ENCODE results near the gene GNAT1. TPM values are rescaled to one million over a fixed set of nuclear protein-coding genes. Genes with fewer than 3 reads are reported as not detected.
A peak's percentile ranks its signal among the peaks of the same experiment; 100 is the strongest.

The GNAT1 gene
- total and polyA plus RNA-seq, 2 of the 13 experiments (the other 11 are each of a cell fraction or from before 2014, with no cell fraction given) = 0.15 TPM; not detected in 1

DNA sequence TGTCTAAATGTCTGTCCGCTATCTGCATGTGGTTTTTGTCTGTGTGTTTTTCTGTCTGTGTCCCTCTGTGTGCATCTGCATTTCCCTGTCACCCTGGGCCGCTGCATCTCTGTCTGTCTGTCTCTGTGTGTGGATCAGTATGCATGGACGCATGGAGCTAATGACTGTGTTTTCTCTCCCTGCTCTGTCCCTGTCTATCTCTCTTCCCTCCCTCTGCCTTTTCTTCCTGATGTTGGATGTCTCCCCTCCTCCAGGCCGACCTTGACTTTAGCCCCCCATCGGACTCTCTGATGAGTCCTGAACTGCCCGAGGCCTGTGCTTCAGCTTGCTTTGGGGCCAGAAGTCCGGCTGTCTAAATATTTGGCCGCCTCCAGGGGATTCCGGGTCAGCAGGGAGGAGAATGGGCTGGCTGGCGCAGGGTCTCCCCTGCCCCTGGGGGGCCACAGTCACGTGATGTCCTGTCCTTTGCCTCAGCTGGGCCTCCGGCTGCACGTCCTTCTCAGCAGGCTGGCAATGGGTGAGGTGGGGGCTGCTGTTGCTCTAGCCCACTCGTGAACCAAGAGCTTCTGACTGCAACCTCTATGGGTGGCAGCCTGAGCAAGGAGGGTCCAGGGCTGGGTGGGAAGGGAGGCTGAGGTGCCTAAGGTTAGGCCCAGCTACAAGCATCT lies 17.4 kb downstream of the GNAT1 start (continued):
- TF ChIP-seq, protein P1, sequence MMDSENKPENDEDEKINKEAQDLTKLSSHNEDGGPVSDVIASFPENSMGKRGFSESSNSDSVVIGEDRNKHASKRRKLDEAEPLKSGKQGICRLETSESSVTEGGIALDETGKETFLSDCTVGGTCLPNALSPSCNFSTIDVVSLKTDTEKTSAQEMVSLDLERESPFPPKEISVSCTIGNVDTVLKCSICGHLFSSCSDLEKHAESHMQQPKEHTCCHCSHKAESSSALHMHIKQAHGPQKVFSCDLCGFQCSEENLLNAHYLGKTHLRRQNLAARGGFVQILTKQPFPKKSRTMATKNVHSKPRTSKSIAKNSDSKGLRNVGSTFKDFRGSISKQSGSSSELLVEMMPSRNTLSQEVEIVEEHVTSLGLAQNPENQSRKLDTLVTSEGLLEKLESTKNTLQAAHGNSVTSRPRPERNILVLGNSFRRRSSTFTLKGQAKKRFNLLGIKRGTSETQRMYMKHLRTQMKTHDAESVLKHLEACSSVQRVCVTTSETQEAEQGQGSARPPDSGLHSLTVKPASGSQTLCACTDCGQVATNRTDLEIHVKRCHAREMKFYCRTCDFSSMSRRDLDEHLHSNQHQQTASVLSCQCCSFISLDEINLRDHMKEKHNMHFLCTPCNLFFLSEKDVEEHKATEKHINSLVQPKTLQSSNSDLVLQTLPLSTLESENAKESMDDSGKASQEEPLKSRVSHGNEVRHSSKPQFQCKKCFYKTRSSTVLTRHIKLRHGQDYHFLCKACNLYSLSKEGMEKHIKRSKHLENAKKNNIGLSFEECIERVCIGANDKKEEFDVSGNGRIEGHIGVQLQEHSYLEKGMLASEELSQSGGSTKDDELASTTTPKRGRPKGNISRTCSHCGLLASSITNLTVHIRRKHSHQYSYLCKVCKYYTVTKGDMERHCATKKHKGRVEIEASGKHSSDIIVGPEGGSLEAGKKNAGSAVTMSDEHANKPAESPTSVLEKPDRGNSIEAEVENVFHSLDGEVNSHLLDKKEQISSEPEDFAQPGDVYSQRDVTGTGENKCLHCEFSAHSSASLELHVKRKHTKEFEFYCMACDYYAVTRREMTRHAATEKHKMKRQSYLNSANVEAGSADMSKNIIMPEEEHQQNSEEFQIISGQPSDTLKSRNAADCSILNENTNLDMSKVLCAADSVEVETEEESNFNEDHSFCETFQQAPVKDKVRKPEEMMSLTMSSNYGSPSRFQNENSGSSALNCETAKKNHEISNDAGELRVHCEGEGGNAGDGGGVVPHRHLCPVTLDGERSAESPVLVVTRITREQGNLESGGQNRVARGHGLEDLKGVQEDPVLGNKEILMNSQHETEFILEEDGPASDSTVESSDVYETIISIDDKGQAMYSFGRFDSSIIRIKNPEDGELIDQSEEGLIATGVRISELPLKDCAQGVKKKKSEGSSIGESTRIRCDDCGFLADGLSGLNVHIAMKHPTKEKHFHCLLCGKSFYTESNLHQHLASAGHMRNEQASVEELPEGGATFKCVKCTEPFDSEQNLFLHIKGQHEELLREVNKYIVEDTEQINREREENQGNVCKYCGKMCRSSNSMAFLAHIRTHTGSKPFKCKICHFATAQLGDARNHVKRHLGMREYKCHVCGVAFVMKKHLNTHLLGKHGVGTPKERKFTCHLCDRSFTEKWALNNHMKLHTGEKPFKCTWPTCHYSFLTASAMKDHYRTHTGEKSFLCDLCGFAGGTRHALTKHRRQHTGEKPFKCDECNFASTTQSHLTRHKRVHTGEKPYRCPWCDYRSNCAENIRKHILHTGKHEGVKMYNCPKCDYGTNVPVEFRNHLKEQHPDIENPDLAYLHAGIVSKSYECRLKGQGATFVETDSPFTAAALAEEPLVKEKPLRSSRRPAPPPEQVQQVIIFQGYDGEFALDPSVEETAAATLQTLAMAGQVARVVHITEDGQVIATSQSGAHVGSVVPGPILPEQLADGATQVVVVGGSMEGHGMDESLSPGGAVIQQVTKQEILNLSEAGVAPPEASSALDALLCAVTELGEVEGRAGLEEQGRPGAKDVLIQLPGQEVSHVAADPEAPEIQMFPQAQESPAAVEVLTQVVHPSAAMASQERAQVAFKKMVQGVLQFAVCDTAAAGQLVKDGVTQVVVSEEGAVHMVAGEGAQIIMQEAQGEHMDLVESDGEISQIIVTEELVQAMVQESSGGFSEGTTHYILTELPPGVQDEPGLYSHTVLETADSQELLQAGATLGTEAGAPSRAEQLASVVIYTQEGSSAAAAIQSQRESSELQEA (CRISPR knock-in tag; IDR thresholded peaks at IDR 0.05; ENCODE audit: not compliant biosample characterization) = no peak
- TF ChIP-seq ZNF615 (CRISPR knock-in tag; IDR thresholded peaks at IDR 0.05; ENCODE audit: borderline replicate concordance) (no peak), ISX (CRISPR knock-in tag; conservative IDR thresholded peaks at IDR 0.05) (0 out of 2 replicates have a peak, but pooled peaks have one; percentile 67), ZNF124 (CRISPR knock-in tag; IDR thresholded peaks at IDR 0.05) (no peak), CREM (IDR thresholded peaks at IDR 0.05) (peak; percentile 89), CREM (CRISPR knock-in tag; IDR thresholded peaks at IDR 0.05) (no peak), NRL (CRISPR knock-in tag; IDR thresholded peaks at IDR 0.05; ENCODE audit: borderline replicate concordance) (no peak), FIP1L1 (IDR thresholded peaks at IDR 0.05; ENCODE audit: borderline replicate concordance, insufficient read depth, low read depth, low read length) (no peak), IKZF5 (CRISPR knock-in tag; IDR thresholded peaks at IDR 0.05) (peak; percentile 89), RBM22 (optimal IDR thresholded peaks at IDR 0.05; ENCODE audit: low read length) (peak; percentile 72)
- TF ChIP-seq, protein P2, sequence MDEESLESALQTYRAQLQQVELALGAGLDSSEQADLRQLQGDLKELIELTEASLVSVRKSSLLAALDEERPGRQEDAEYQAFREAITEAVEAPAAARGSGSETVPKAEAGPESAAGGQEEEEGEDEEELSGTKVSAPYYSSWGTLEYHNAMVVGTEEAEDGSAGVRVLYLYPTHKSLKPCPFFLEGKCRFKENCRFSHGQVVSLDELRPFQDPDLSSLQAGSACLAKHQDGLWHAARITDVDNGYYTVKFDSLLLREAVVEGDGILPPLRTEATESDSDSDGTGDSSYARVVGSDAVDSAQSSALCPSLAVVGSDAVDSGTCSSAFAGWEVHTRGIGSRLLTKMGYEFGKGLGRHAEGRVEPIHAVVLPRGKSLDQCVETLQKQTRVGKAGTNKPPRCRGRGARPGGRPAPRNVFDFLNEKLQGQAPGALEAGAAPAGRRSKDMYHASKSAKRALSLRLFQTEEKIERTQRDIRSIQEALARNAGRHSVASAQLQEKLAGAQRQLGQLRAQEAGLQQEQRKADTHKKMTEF (CRISPR knock-in tag; IDR thresholded peaks at IDR 0.05) = peak; percentile 89
- TF ChIP-seq, protein P3, sequence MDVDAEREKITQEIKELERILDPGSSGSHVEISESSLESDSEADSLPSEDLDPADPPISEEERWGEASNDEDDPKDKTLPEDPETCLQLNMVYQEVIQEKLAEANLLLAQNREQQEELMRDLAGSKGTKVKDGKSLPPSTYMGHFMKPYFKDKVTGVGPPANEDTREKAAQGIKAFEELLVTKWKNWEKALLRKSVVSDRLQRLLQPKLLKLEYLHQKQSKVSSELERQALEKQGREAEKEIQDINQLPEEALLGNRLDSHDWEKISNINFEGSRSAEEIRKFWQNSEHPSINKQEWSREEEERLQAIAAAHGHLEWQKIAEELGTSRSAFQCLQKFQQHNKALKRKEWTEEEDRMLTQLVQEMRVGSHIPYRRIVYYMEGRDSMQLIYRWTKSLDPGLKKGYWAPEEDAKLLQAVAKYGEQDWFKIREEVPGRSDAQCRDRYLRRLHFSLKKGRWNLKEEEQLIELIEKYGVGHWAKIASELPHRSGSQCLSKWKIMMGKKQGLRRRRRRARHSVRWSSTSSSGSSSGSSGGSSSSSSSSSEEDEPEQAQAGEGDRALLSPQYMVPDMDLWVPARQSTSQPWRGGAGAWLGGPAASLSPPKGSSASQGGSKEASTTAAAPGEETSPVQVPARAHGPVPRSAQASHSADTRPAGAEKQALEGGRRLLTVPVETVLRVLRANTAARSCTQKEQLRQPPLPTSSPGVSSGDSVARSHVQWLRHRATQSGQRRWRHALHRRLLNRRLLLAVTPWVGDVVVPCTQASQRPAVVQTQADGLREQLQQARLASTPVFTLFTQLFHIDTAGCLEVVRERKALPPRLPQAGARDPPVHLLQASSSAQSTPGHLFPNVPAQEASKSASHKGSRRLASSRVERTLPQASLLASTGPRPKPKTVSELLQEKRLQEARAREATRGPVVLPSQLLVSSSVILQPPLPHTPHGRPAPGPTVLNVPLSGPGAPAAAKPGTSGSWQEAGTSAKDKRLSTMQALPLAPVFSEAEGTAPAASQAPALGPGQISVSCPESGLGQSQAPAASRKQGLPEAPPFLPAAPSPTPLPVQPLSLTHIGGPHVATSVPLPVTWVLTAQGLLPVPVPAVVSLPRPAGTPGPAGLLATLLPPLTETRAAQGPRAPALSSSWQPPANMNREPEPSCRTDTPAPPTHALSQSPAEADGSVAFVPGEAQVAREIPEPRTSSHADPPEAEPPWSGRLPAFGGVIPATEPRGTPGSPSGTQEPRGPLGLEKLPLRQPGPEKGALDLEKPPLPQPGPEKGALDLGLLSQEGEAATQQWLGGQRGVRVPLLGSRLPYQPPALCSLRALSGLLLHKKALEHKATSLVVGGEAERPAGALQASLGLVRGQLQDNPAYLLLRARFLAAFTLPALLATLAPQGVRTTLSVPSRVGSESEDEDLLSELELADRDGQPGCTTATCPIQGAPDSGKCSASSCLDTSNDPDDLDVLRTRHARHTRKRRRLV (CRISPR knock-in tag; IDR thresholded peaks at IDR 0.05) = peak; percentile 79

Data from HepG2 (cell line).